ENCODE measurements around the gene SERPINA1. TPM values are rescaled to one million over a fixed set of nuclear protein-coding genes. Genes with fewer than 3 reads are reported as not detected.

SERPINA1 gene
- polyA plus RNA-seq, 4 donors: 70.7 to 106 (median 98.4) TPM

DNA sequence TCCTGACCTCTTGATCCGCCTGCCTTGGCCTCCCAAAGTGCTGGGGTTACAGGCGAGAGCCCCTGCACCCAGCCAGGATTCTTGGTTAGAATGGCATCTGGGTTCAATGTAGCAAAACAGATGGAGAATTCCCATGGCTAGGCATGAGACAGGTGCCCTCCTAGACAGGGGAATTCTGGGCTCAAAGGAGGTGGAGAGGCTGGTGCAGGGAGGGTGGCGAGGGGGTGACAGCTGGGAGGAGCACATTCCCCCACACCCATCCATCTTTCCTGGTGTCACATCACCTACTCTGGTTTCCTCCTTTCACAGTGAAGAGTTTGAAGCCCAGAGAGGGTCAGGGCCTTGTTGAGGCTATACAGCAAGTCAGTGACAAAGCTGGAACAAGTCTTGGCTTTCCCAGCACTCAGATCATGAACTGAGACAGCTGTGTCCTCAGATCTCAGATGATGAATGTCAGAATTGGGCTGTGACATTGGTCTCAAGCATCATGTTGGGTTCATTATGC, 2.8 kb downstream of the SERPINA1 start:
- DNase-seq (ENCODE audit: low read depth in 4 of 4, low spot score in 3 of 4): no peak

DNA sequence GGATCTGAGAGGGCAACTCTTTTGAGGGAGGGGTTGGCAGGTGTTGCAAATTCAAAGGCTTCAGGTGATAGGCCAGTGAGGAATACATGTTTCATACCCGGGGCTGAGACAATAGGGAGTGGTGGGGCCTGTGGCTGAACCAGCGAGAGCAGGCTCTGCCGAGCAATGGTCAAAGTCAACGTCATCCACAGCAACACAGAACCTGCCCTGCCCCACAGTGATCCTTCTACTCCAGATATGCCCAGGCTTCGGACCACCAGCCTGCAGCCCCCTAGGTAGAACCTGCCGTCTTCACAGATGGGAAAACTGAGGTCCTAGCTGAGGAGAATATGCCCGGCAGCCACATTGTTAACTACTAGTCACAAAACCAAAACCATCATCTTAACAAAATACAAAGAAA, 4.1 kb downstream of the SERPINA1 start:
- DNase-seq (ENCODE audit: low read depth in 4 of 4, low spot score in 3 of 4): no peak

DNA sequence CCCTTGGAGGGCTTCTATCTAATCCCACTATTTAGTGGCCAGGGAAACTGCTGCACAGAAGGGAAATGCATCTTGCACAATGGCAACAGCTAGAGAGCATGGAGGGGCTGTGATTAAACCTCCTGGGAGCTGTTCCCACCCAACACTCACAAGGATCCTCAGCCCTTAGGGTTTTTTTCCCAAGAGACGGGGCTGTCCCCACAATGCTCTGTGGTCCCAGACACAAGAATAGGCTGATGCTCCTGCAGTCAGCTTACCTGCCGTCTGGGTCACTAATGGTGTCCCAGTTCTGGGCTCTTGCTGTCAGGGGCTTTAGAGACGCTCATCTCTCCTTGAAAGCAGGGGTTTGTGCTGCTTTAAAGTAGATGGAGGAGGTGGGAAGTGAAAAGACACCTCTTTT, 4.6 kb downstream of the SERPINA1 start:
- DNase-seq (ENCODE audit: low read depth in 4 of 4, low spot score in 3 of 4): no peak

DNA sequence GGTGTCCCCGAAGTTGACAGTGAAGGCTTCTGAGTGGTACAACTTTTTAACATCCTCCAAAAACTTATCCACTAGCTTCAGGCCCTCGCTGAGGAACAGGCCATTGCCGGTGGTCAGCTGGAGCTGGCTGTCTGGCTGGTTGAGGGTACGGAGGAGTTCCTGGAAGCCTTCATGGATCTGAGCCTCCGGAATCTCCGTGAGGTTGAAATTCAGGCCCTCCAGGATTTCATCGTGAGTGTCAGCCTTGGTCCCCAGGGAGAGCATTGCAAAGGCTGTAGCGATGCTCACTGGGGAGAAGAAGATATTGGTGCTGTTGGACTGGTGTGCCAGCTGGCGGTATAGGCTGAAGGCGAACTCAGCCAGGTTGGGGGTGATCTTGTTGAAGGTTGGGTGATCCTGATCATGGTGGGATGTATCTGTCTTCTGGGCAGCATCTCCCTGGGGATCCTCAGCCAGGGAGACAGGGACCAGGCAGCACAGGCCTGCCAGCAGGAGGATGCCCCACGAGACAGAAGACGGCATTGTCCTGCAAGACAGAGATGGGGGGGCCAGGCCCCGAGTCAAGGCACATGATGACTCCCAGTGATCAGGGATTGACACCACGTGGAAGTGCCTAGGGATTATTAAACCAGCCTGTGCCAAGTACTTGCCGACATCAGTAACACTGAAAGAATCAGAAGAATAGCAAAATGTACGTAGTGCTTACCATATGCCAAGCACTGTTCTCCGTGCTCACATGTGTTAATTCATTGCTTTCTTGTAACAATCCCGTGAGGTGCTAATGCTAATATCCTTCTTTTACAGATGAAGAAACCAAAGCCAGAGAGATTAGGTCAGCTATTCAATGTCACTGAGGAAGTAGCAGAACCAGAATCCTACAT, 5.4 kb downstream of the SERPINA1 start:
- DNase-seq (ENCODE audit: low read depth in 4 of 4, low spot score in 3 of 4): no peak

DNA sequence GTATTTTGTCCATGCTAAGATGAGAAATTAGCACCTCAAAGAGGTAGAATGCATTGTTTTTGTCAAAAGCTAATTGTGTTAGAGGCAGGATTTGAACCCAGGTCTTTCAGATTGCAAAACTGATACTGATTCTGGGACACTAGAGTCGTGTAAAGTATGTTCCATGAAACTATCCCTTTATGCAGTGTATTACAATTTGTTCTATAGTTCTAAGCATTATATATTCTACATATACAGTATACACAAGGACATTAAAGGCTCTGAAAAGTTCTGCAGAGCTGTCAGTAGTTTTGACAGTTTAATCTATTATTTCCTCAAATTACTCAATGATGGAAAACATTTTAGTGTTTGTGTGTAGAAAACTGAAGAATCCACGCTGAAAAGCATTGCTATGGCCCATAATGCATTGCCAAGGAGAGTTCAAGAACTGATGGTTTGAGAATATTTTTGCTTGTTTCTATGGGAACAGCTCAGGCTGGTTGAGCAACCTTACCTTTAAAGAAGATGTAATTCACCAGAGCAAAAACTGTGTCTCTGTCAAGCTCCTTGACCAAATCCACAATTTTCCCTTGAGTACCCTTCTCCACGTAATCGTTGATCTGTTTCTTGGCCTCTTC, 6.2 kb downstream of the SERPINA1 start:
- no peak for DNase-seq (ENCODE audit: low read depth in 4 of 4, low spot score in 3 of 4)

DNA sequence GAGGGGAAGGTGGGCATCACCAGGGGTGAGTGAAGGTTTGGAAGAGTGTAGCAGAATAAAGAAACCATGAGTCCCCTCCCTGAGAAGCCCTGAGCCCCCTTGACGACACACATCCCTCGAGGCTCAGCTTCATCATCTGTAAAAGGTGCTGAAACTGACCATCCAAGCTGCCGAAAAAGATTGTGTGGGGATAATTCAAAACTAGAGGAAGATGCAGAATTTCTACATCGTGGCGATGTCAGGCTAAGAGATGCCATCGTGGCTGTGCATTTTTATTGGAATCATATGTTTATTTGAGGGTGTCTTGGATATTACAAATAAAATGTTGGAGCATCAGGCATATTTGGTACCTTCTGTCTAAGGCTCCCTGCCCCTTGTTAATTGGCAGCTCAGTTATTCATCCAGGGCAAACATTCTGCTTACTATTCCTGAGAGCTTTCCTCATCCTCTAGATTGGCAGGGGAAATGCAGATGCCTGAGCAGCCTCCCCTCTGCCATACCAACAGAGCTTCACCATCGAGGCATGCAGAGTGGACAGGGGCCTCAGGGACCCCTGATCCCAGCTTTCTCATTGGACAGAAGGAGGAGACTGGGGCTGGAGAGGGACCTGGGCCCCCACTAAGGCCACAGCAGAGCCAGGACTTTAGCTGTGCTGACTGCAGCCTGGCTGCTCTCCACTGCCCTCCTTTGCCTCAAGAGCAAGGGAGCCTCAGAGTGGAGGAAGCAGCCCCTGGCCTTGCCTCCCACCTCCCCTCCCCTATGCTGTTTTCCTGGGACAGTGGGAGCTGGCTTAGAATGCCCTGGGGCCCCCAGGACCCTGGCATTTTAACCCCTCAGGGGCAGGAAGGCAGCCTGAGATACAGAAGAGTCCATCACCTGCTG, 7.0 kb downstream of the SERPINA1 start:
- DNase-seq (ENCODE audit: low read depth in 4 of 4, low spot score in 3 of 4): no peak

DNA sequence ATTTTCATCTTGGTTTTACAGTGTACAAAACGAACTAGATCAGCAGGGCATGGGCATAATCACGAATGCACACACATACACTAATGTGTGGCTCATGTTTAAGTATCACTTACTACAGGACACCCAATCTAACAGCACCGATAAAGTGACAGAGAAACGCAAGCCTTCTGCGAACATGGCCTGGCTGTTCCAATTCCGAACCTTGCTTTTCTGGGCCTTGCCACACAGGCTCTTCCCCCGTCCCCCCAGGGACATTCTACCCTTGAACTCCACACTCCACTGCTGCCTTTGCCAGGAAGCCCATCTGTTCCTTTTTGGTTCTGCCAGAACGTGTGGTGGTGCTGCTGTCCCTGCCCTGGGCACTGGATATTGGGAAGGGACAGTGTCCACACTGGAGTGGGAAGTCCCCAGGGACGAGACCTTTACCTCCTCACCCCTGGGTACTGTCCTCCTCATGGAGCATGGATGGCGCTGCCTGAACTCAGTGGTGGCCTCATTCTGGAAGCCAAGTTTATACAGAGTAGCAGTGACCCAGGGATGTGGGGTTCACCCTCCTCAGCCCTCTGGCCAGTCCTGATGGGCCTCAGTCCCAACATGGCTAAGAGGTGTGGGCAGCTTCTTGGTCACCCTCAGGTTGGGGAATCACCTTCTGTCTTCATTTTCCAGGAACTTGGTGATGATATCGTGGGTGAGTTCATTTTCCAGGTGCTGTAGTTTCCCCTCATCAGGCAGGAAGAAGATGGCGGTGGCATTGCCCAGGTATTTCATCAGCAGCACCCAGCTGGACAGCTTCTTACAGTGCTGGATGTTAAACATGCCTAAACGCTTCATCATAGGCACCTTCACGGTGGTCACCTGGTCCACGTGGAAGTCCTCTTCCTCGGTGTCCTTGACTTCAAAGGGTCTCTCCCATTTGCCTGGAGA, 7.9 kb downstream of the SERPINA1 start:
- DNase-seq (ENCODE audit: low read depth in 4 of 4, low spot score in 3 of 4): no peak

DNA sequence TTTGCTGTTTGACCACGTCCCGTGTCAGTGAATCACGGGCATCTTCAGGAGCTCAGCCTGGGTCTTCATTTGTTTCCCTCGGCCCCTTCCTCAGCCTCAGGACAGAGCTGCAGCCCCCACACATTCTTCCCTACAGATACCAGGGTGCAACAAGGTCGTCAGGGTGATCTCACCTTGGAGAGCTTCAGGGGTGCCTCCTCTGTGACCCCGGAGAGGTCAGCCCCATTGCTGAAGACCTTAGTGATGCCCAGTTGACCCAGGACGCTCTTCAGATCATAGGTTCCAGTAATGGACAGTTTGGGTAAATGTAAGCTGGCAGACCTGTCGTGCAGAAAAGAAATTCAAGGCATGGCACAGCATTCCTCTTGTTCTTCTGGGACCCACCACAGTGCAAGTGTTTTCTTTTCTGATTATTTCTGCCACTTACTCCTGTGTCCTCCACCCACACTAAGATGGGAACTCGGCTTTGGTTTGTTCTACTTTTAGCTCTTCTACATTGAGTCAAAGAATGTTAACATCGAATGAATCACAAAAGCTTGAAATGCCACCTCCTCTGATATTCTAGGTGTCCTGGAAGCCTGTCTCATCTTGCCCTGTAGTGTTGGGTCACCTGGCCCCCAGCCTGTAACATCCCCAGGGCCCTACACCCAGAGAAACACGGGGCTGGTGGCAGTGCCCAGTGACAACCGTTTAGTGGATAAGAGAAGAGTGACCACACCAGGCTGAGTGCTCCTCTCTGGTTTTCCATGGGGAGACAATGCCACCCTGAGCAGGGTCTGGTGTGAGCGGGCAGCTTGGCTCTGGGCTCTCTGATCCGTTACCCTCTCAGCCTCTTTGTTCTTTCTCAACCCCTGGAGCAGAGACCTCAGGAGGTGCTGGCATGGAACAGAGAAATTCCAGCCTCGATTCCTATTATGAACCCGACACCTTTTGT, 8.8 kb downstream of the SERPINA1 start:
- DNase-seq (ENCODE audit: low read depth in 4 of 4, low spot score in 3 of 4): no peak

DNA sequence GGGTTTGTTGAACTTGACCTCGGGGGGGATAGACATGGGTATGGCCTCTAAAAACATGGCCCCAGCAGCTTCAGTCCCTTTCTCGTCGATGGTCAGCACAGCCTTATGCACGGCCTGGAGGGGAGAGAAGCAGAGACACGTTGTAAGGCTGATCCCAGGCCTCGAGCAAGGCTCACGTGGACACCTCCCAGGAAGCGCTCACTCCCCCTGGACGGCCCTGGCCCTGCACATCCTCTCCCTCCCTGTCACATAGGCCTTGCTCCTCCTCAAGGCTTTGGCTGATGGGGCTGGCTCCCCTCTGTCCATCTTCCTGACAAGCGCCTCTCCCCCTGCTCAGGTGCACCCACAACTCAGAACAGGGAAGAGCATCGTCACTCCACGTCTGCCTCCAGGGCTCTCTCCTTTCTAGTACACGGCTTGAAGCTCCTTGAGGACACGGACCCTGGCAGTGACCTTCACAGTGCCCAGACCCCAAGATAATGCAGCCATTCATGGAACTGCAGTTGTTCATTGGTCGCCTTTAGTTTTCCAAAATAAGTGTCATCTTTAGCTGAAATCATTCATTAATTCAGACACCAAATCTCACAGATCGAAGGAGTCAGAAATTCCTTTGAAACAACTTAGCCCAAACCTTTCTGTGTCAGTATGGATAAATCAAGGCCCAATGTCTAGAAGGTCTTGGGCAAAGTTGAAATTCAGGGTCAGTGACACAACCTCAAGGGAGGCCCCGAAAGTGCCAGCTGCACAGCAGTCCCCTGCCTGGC, 9.7 kb downstream of the SERPINA1 start:
- no peak for DNase-seq (ENCODE audit: low read depth in 4 of 4, low spot score in 3 of 4)

DNA sequence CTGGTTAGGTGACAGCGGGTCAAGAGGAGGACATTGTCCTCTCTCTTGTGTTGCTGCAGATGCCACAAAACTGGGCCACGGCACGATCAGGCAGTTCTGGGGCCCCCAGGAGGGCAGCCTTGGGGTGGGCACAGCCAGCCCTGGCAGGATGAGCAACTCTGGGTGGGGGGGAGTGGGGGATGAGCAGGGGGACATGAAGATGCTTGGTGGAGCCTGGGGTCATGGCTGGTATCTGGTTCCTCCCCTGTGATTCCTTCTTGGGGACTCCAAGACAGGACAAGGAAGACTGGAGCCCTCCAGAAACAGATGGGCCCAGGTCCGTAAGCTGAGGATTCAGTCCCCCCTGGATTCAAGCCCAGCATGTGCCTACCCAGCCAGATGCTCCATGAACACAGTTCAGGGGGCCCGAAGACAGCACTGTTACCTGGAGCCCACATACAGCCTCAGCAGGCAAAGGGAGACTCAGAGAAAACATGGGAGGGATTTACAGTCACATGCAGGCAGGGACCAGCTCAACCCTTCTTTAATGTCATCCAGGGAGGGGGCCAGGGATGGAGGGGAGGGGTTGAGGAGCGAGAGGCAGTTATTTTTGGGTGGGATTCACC, 10.4 kb downstream of the SERPINA1 start:
- no peak for DNase-seq (ENCODE audit: low read depth in 4 of 4, low spot score in 3 of 4)

DNA sequence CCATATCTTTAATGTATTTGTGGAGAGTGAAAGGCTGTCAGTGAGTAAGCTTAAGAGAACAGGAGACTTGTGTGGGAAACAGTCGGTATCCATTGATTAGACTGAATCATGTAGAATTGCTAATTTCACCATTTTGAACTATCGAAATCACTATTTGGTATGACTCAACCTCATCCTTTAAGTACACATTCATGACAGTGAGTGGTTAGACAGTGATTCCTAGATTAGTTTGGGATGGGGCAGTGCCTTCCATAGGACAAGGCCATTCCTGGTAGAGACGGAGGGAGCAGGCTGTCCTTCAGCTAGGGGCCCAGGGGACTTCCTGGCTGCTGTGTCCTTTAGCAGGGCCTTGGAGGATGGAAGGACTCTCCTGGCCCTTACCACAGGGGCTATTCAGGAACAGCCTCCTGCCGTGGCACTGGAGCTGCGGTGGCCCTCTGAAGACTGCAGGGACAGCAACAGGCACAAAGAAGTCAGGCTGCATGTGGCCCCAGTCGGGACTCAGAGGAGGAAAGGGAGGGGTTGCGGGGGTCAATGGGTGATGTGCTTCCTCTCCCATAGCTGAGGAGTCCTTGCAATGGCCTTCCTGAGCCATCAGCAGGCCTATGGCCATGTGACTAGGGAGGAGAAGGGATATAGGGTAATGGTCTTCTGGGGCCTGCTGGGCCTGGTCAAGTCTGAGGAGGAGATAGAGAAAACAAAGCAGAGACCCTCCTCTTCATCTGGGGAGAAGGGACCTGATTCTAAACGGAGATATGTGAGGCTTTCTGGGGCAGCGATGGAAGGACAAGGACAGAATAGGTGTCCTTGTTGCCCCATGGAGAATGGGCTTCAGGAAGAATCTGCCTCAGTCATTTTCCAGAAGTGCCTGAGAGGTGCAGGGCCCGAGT, 11.2 kb downstream of the SERPINA1 start:
- no peak for DNase-seq (ENCODE audit: low read depth in 4 of 4, low spot score in 3 of 4)

DNA sequence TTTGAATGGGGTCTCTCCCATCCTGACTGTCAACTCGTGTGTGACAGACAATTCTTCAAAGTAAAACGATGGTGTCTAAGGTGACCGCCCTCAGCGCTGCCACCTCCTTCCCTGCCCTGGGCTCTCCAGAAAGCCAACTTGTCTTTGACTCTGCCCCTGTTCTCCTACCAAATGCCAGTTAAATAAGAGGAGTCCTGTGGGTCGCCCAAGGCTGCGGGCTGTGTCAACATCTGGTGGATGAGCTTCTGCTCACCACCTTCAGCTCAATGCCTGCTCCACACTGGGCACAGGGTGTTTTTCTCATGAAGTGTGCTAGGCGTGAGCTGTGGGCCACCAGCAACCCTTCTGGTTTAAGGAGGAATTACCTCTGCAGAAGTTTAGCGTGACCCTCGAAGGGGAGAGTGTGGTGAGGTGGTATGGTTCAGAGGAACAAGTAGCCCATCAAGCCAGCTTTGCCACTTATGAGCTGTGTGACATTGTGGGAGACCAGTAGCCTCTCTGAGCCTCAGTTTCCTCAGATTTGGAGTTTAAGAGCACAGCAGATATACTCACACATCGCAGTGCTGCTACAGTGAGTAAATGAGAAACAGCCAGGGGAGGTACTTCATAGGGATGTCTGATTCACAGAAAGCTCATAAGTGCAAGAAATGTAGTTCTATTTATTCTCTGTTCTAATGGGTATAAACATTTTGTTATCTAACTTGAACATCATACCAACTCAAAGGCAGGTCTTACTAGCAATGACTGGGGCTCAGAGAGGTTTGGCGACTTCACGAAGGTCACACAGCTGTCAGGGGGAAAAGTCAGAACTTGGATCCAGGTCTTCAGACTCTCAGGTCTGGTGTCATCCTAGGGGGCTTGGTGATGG, 12.1 kb downstream of the SERPINA1 start:
- no peak for DNase-seq (ENCODE audit: low read depth in 4 of 4, low spot score in 3 of 4)

DNA sequence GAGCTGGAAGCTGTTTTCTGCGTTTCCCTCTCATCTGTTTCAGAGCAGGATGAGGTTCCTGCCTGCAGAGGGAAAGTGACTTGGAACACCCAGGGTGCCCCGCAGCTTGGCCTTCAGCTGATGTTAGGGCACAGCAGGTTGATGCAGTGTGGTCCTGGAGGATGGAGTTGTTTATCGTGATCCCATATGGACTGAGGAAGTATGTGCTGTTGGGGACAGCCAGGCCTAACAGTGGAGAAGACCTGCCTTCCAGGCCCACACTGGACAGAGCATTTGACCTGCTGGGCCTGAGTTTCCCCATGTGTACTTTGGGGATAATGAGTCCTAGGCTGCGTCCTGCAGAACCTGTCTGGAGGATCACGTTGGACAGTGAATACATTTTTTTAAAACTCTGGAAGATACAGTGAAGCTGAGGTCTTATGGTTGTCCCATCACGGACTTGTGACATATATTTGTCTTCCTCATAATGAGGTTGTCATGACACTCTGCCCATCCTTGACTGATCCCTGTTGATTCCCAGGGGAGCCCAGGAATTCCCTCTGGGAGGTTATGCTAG, 12.8 kb downstream of the SERPINA1 start:
- no peak for DNase-seq (ENCODE audit: low read depth in 4 of 4, low spot score in 3 of 4)

DNA sequence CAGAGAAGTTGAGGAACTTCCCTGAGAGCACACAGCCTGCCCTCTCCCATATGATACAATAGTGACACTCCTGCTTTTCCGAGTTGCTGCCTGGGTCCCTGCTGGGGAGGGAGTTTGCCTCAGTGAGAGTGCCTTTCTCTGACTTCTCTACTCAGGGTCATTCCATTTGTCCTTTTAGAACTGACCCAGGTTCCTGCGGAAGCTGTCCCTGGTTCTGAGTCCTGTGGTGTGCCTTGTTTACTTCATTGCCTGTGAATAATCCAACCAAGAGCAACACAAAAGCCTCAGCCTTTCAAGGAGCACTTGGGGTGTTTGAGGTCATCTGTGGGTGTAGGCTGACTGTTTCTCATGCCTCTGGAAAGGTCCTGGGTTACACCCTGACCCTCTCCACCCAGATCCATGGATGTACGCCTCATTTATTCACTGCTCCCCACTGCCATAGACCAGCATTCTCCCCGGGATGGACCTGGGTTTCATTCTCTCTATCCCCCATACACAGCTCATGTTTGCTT, 13.6 kb downstream of the SERPINA1 start:
- DNase-seq (ENCODE audit: low read depth in 4 of 4, low spot score in 3 of 4): no peak

DNA sequence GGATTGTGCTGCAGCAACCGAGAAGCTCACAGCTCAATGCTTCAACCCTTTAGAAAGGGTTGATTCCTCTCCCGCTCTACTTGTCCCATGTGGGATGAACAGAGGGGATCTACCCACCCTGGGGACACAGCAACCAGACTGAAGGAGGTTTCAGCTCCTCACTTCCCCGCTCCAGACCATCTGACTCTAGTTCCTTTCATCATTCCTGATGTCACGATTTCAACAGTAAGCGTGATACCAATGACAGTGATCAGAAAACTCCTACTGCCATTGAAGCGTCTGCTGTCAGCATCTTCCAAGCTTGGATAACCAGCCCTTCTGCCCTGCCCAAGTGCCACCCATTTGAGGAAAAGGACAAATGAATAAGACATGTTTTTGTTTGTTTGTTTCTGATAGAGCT, 14.3 kb downstream of the SERPINA1 start:
- DNase-seq (ENCODE audit: low read depth in 4 of 4, low spot score in 3 of 4): no peak
